Testis (tissue), 2 donors: Measurements from ENCODE around the gene PPP6C.

Experiments used
- CTCF ChIP-seq, 3 experiments: fragments of 450-650 bp in 2 of 3; fragments of 200-600 bp in 1 of 3; sonication (generic) in 1 of 3; IDR thresholded peaks; one replicate each; pipeline ENCODE4 v1.5.1; 2016 to 2019; ENCODE audit warnings: antibody characterized with exemption in 3 of 3, mild to moderate bottlenecking in 2 of 3, moderate library complexity in 1 of 3
- POLR2A ChIP-seq: fragments of 450-650 bp; IDR thresholded peaks from one replicate; pipeline ENCODE4 v1.6.1; 2017; ENCODE audit warnings: antibody characterized with exemption, mild to moderate bottlenecking, moderate library complexity

- TF ChIP-seq POLR2A (no peak), CTCF (IDR thresholded peaks at IDR 0.05) (no peak)
Observed at GRCh38 chr9:125145425-125145824, 44.2 kb downstream of the PPP6C start.
